Right hindlimb (tissue), 1 donor: ENCODE results near the gene THOC6.
A peak's percentile ranks its signal among the peaks of the same experiment; 100 is the strongest.

Source experiments
- DNase-seq: peaks from one replicate; pipeline ENCODE4 v3.0.0-alpha.2; 2018

The THOC6 gene

DNA sequence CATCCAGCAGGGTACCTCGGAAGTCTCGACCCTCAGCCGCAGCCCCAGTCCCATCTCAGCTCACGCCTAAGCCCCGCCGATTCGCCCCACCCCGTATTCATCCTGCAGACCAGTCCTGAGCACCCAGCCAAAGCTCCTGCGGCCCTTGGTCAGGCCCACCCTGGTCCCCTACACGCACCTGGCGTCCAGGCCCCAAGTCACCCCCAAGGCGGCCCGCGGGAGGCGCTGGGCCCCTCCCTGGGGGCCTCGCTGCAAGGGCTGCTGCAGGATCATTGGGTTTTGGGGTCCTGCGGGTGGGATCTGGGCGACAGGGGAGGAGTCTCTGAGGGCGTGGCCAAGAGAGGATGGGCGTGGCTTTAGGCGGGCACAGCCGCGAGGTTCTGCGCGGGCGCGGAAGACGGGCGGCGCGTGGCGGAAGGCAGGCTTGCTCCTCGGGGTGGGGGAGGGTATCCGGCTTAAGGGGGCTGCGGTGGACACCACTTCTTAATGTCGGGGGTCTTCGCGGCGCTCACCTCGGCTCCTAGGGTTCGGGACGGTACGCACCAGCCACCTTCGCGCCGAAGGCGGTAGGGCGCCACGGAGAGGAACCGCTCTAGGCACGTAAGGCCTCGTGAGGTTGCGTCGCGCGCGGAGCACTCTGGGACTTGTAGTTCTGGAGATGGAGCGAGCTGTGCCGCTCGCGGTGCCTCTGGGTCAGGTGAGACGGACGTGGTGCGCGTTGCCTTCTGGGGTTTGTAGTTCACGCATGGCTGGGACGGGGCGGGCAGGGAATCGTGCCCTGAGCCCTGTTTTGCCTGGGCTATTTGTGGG lies at the start of gene THOC6, which contains the start of gene HCFC1R1:
Gene THOC6, plus strand, starts transcription at position 367 of the 810 bp plus-strand sequence. Its CDS starts 292 bp downstream, at position 659.
Gene HCFC1R1, minus strand, starts transcription at position 274 of the 810 bp plus-strand sequence. Its CDS starts 1 bp downstream, at position 273.
- peak; percentile 96 for DNase-seq

DNA sequence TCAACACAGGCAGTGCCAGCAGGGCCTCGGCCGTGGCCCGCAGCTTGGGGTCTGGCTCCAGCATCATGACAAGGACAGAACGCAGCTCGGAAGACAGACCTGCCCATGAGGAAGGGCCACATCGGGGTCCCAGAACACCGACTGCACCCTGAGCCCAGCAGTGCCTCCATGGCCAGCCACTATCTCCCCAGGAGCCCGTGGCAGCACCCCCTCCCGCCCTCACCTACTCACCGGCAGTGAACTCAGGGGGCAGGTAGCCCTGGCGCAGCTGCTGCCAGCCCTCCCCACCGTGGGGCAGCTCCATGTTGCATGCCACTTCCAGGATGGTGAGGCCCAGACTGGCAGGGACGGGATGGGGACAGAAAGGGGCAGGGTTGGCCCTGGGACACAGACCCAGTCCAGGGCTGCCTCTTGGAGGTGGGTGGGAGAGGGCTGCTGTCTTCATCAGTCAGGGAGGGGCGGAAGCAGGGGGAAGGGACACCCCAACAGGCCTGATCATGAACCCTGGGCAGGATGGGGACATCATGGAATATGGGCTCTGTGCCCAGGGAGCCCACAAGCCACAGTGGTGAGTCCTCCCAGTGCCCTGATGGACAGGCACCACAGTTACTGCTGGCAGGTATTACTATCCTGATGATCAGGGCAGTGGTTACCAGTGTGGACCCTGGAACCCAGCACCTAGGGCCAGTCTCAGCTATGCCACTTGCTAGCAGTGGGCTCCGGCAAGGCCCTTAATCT lies 49.3 kb upstream of the THOC6 start:
- DNase-seq = no peak

DNA sequence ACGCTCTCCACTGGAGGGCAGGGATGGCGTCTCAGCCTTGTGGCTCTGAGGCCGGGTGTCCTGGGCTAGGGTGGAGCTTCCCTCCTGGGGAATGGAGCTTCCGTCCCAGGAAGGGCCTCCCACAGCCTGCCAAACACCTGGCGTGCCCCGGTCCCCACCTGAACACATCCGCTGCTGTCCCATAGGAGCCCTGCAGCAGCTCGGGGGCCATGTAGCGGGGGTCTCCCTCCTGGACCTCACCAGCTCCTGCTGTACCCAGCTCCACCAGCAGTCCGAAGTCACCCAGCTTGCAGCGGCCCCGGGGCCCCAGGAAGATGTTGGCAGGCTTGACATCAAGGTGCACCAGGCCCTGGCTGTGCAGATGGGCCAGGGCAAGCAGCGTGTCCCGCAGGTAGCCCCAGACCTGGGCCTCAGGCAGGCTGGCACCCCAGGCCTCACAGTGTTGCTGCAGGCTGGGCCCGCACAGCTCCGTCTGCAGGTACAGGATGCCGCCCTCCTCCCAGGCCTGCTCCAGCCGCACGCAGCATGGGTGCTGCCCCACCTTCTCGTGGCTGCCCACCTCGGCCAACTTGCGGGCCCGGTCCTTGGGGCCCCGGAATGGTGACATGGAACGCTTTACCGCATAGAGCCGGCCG lies 48.6 kb upstream of the THOC6 start:
- DNase-seq = no peak

DNA sequence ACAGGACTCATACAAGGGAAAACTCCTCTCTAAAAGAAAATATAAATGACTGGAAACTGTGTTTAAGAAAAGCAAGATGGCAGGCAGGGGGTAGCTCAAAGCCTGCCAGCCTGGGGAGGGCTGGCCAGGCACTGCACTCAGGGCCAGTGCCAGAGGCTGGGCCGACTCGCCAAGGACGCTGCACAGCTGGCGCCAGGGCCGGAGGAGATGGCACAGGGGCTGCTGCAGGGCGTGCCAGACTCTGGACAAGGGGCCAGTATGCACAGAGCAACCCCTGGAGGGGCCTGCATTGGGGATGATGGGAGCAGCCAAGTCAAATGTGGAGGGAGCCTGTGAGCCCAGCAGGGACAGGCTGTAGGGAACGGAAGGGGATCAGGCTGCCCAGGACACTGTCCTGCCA lies 47.6 kb upstream of the THOC6 start:
- DNase-seq = no peak

DNA sequence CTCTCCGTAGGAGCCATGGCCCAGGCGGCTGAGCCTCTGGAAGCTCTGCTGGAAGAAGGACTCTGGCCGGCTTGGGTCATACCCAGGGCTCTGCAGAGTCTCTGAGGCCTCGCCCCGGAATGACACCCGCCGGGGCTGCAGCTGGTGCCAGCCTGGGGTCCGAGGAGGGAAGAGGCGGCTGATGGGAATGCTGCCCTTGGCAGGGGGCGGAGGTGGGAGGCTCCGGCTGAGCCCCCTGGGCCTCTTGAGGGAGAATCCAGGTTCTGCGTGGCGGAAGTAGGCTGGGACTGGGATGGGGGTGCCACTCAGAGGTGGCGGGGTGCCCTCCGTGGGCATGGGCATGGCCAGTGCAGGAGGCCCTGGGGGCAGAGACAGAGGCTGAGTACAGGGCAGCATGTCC lies 47.2 kb upstream of the THOC6 start:
- DNase-seq = no peak

DNA sequence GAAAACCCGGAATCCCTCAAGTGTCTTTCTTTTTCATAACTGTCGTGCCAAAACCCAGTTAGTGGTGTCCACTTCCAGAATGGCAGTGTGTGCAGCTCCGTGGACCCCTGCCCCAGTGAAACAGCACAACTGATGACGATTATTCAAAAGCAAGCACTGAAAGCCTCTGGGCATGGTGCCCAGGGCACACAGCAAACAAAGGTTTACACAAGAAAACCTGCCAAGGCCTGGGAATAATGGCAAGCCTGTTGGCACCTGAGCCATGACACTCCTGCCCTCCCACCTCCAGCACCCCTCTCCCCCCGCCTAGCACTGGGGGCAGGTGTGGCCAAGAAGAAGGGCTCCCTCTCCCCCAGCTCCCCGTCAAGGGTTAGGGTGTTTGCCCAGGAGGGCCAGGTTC lies 46.4 kb upstream of the THOC6 start:
- DNase-seq = no peak

DNA sequence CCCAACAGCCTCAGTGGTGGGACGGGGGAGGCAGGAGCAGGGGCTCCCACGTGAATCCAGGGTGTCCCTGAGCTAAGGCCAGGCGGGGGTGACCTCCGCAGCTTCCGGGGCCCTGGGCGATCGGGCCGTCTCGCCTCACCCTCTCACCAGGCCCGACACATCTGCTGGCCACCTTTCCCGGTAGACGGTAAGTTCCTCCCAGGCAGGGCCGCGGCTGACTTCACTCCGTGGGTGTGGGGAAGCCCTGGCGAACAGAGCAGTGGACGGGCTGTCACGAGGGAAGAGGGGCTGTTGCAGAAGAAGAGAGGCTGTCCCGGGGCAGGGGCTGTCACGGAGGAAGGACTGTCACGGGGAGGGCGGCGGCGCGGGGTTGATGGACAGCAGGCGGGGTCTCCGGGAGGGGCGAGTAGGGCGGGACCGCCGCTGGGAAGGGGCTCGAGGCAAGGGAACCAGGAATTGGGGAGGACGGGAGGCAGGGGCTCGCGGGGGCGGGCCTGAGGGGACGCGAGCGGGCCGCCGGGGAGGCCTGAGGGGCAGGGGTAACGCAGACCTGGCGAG lies 44.1 kb upstream of the THOC6 start:
- peak; percentile 56 for DNase-seq

DNA sequence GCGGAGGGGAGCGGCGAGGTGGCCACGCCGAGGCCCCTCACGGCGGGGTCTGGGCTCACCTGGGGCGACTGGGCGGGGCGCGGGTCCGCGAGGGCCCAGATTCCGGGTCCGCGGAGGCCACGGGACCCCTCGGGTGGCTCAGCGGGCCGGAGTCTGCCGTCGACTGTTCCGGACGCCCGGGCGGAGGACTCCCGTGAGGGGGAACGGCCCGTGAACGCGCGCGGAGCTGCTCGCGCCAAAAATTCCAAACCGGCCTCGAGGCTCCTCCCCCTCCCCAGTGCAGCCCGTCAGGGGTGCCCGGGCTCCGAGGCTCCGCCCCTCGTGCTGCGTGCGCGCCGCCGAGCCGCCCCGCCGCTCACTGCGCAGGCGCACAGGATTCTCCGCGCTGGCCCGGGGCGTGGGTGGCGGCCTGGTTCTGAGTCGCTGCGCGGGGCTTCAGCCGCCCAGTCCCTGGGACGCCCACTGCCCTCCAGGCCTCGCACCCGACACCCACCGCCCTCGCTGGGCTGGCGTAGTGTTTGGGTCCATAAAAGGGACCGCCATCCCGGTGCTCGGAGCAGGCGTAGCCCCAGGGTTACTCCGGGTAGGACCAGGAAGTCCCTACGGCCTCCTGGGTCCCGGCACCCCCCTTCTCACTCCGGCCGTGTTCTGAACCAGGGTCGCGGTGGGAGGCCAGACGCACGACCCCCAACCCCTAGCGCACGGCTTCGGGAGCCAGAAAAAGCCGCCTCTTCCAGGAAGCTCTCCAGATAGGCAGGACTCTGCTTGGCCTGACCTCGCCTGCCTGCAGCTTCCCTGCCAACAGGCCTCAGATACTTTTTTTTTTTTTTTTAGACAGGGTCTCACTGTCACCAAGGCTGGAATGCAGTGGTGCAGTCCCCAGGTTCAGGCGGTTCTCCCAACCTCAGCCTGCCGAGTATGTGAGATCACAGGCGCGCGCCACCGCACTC lies 43.3 kb upstream of the THOC6 start, which contains the start of gene PKMYT1:
Gene PKMYT1, minus strand, starts transcription at position 220 of the 950 bp plus-strand sequence. CDS start 789 bp downstream, outside the sequence.
- peak; percentile 95 for DNase-seq

DNA sequence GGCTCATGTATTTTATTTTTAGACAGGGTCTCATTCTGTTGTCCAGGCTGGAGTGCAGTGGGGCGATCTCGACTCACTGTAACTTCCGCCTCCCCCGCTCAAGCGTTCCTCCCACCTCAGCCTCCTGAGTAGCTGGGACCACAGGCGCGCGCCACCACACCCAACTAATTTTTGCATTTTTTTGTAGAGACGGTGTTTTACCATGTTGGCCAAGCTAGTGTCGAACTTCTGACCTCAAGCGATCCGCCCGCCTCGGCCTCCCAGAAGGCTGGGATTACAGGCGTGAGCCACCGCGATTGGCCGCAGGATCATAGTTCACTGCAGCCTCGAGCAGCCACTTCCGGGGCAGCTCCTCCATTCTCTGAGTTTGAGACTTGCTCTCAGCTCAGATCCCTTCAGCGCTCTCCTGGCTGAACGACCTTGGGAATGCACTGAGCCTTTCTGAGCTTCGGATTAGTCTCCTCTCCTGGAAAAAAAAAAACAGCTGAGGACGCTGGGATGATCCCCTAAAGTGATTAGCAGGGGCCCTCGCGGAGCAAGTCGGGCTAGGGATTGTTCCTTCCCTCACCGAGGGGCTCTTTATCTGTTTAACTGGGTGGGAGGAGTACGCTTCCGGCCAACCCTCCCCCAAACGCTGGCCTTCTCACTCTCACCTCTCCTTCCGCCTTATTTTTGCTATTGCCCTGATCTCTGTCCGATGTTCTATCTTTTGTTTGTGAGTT lies 42.5 kb upstream of the THOC6 start:
- no peak for DNase-seq

DNA sequence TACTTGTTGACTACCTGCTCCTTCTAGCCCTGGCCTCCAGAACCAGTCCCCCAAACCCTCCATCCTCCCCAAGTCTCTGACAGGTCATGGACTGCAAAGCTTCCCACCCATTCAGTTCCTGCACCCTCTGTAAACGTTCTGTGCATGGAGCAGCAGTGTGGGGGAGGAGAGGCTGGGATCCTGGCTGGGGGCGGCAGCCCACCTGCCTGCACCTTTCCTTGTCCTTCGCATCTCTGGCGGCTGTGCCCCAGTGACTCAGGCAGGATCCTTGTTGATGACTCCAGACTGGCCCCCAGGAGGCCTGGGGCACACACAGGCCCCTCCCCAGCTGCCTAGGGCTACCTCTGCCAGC lies 42.0 kb upstream of the THOC6 start:
- no peak for DNase-seq

DNA sequence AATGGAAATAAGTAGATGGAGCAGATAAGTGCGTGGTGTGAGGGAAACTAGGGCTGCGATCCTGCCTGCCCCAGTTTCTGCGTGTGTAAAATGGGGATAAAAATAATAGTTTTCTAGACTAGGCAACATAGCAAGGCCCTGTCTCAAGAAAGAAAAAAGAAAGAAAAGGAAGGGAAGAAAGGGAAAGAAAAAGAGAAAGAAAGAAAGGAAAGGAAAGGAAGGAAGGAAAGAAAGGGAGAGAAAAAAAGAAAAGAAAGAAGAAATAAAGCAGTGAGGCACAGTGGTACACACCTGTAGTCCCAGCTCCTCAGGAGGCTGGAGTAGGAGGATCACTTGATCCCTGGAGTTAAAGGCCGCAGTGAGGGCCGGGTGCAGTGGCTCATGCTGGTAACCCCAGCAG lies 41.4 kb upstream of the THOC6 start:
- no peak for DNase-seq

DNA sequence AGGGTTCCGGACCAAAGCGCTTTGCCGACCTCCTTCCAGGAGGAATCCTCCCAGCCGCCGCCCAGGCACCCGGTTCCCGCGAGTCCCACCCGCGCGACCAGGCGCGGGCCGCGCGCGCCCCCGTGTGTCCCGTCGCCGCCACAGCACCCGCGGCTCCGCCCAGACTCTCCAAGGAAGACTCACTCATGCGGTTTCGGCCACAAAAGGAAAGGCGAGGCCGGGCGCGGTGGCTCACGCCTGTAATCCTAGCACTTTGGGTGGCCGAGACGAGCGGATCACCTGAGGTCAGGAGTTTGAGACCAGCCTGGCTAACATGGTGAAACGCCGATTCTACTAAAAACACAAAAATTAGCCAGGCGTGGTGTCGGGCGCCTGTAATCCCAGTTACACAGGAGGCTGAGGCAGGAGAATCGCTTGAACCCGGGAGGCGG lies 40.1 kb upstream of the THOC6 start:
- peak; percentile 85 for DNase-seq

DNA sequence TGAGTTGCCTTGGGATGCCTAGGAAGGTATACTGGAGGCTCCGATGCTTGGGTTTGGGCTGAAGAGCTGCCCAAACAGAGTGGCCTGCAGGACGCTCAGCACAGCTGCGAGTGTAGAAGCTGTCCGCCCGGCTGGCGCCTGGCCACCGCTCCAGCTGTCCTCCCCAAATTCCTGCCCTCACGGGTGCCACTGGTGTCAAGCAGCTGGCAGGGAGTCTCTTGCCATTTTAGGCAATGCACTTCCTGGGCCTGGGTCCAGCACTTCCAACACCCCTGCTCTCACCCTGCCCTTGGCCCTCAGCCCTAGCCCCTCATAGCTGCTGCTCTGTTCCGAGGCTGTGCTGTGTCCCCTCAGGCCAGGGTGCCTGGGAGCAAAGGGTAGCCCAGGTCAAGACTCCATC lies 38.4 kb upstream of the THOC6 start:
- DNase-seq = peak; percentile 85

DNA sequence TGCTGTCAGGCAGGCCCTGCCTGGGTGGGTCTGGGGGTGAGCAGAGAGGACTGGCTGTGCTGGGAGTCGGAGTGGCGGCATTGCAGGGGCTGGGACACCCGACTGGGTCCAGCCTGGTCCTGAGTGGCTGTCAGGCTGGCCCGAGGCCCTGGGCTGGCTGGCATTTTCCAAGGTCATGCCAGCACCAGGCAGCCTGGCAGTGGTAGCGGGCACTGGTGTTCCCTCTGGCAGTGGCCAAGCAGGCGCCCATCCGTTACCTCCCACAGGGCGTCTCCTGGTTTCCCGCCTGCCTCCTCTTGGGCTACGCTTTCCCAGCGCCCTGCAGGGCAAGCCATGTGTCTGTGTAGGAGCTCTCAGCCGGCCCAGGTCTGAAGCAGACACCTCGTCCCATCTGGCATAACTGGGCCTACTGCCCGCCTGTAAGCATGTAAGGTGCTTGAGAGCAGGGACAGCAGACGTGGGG lies 37.9 kb upstream of the THOC6 start:
- no peak for DNase-seq

DNA sequence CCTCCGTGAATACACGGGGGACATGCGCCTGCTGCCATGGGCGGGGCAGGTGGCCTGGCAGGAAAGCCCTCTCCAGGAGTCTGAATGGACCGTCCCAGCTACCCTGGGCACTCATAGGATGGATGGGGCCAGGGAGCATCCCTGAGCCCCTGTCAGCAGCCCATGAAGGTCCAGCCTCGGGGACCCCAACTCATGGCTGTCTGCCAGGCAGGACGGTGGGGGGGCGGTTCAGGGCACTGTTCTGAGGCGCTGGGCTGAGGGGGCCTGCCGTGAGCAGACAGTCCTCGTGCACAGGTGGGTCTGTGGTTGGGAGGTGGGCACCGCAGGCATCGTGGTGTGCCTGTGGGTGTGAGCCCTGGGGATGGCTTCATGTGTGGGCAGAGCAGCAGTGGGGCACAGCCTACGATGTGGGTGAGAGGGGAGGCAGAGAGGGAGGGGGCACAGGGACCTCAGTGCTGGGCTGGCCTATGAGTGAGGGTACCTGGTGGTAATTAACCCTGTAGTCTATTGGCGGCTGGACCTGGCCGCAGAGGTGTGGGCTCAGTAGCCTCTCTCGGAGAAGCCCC lies 37.1 kb upstream of the THOC6 start:
- DNase-seq = no peak

DNA sequence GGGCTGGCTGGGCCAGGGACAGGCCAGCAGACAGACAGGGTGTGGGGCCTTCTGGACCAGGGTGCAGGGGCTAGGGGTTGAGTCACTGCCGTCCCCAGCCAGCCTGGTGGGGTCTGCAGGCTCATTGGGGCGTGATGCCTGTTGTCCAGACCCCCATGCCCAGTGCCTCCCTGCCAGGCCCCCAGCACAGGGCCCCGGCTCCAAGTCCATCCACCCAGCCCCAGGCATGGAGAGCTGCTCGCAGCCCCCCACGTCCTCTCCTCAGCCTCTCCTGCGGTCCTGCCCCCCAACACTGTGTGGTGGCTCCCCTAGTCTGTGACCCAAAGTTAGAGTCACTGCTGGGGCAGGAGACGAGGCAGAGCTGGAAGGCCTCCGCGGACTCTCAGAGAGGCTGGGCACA lies 36.5 kb upstream of the THOC6 start:
- no peak for DNase-seq

DNA sequence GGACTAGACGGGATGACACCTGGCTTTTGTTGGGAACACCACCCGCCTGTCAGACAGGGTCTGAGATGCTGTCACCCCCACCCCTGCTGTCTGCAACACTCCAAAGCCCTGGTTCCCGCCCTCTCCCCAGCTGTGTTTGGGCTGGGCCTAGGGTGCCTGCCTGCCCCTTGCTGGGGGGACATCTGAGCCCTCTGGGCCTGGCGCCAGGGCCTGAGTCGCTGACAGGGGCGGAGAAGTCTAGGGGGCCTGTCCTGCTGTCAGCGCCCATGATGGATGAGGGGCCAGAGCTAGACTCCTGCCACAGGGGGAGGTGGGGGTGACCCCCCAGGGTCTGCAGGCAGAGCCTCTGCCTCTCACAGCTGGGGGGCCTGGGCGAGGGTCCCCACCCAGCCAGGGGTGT lies 36.0 kb upstream of the THOC6 start:
- peak; percentile 83 for DNase-seq

DNA sequence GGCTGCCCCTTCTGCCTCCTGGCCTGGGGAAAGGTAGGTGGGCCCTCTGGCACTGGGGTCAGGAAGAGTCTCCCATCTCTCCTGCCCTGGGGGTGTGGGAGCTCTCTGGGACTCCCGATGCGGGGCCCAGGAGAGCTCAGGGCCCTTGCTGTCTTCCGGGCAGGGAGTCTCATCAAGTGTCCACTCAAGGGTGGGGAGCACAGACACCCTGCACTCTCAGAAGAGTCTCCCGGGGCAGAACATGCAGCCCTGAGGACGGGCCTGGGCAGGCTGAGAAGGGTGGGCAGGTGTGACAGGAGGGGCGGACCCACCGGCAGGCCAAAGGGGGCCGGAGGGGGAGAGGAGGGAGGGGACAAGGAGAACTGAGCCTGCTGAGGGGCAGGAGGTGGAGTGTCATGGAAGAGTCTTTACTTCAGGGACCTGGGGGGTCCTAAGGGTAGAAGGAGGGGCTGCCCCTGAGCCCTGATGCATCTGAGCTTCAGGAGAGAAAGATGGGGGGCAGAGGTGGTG lies 35.2 kb upstream of the THOC6 start:
- DNase-seq = no peak

DNA sequence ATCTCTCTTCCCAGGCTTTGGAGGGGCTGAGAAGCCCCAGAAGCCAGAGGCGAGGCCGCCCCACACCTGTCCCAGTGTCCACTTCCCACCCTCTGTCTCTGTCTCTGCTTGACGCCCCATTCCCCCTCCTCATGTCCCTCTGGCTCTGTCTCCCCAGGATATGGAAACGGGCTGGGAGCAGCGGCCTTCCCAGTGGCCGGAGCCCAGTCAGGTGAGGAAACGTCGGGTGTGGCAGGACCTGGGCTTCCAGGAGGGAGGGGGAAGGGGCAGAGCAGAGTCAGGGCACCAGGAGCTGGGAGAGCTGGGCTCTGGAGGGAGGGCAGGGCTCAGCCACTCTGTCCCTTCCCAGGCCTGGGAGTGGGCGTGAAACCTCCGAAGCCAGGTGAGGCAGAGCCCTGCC lies 32.9 kb upstream of the THOC6 start:
- DNase-seq = no peak

DNA sequence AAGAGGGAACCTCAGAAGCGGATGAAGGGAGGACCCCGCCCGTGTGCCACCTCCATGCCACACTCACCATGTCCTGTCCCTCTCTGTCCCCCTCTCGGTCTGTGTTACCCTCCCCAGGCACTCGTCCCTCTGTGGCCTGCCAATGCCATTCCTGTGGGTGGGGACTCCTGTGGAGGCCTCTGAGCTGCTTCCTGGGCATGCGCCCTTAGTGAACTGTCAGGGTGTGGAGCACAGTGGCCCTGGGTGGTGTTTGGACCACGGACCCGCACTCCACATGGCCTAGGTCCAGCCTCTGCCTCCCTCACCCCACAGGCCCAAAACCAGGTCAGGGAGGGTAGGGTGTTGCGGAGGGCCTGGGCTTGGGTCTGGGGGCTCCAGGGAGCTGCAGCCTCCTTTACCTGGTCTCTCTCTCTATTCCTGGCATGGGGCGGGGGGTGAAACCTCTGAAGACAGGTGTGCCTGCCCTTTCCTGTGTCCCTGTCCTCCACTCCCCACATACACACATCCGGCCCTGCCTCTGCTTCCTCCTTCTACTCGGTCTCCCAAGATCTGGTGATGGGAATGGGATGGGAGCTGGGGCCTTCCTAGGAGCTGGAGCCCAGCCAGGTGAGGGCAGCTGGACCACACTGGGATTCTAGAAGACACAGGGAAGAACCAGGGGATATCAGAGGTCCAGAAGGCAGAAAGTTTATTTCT lies 32.1 kb upstream of the THOC6 start:
- no peak for DNase-seq
